ENCODE measurements around the gene CMC2.

GRCh38 chr16:80966617-80967016 lies 40.1 kb downstream of the CMC2 start:
- no peak for TF ChIP-seq CTCF (IDR thresholded peaks at IDR 0.05)
- no peak for TF ChIP-seq POLR2A (IDR thresholded peaks at IDR 0.05)

Data from lower leg skin (tissue), 3 donors.